Mononuclear cell (primary cell): ENCODE data around the gene EPM2AIP1. TPM values are rescaled to one million over a fixed set of nuclear protein-coding genes. Genes with fewer than 3 reads are reported as not detected.
A peak's percentile ranks its signal among the peaks of the same experiment; 100 is the strongest.

Experiments
- H3K27me3 ChIP-seq: 2 replicates; pipeline ENCODE4 v1.6.0; 2011; ENCODE audit warnings: low read length, control low read depth; ENCODE audit not compliant: insufficient read depth
- H3K4me1 ChIP-seq: 2 replicates; pipeline ENCODE4 v1.5.1; 2011; ENCODE audit warnings: mild to moderate bottlenecking, low read length, control low read depth; ENCODE audit not compliant: insufficient read depth
- H3K4me3 ChIP-seq: 2 replicates; pipeline ENCODE4 v1.5.1; 2011; ENCODE audit warnings: mild to moderate bottlenecking, low read length, moderate library complexity
- H3K9me3 ChIP-seq: 2 replicates; pipeline ENCODE4 v1.5.1; 2011; ENCODE audit warnings: low read depth, mild to moderate bottlenecking, control low read depth, low read length
- total RNA-seq: library from RNA; depleted of rRNA; stranded (reverse); fragments of >200 nt; gene quantifications from one replicate; pipeline ENCODE4 v1.2.3, GENCODE V29; 2012

Gene EPM2AIP1
- total RNA-seq, 1 donor = 42.5 TPM

DNA sequence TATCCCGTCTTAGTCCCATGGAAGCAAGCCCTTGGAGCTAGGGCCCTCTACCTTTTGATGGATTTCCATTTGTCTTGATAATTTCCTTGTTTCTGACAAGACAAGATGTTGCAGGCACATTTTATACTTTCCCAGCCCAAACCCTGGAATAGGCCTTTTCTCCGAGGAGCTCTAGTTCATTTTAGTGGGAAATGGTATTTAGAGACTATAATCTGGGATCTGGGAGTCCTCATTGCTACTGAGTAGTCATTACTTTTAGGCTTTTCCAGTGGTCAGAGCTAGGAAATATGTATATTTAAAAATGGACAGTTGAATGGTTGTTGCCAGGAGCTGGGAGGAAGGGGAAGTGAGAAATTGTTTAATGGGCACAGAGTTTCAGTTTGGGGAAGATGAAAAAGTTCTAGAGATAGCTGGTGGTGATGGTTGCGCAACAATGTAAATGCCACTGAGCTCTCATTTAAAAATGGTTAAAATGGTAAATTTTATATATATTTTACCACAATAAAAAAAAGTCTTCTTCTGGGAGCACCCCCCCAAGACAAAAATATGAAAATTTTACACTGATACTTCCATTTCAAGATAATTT is 32.0 kb upstream of the EPM2AIP1 start:
- no peak overlapping the region for H3K4me3 ChIP-seq
- no peaks in the 10 kb centered on the region for H3K9me3 ChIP-seq
- H3K27me3 ChIP-seq = no peaks in the 10 kb centered on the region
- H3K4me1 ChIP-seq = peaks cover 12% of the 10 kb centered on the region

DNA sequence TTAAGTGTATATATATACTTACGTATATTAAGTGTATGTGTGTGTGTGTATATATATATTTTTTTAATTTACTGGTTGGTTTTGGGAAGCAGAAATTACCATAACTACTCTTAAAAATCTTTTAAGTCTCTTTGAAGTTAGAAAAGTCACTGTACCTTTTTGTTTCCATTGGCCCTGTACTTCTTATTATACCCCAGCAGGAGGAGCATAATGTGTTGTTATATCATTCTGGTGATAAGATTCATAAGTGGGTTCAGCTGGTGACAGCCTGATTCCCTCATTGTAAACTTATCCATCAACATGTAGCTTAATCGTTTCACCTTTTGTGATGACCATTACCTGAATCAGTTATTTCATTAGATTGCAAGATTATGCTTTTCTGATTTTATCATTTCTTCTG is 31.2 kb upstream of the EPM2AIP1 start:
- H3K4me1 ChIP-seq = peaks cover 12% of the 10 kb centered on the region

DNA sequence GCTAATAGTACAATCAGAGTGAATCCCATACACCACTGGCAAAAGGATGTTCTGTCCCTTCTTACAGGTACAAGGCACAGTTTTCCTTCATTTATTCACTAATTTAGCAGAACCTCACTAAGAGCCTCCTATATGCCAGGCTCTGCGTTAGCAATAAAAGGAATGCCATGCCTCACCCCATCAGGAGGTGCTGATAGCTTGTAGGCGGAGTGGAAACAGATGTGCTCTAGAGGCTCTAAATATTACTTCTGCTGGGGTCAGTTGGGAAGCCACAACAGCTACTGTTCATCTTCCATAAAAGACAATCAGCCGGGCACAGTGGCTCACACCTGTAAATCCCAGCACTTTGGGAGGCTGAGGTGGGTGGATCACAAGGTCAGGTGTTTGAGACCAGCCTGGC is 24.8 kb upstream of the EPM2AIP1 start:
- no peaks in the 10 kb centered on the region for H3K9me3 ChIP-seq

More for the DNA sequence above, 31.2 kb upstream of the EPM2AIP1 start:
- Histone ChIP-seq H3K27me3 (no peaks in the 10 kb centered on the region), H3K4me3 (no peak overlapping the region), H3K9me3 (no peaks in the 10 kb centered on the region)

DNA sequence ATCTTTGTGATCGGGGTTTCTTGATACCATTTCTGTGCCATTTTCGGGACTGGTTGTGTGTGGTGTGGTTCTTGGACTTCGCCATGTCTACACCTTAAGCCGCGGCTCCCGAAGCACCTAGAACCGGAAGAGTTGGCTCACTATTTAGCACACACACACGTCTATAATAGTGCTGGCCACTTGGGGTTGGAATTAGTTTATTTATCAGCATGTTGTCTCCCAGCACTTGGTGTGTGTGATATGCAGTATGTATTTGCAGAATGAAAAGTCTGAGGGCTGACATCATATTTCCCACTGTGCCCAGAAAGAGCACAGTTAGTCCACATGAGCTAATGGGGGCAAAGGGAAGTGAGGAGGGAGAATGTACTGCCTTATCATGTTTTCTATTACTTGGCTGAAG is 24.0 kb upstream of the EPM2AIP1 start:
- Histone ChIP-seq H3K4me1 (no peaks in the 10 kb centered on the region), H3K27me3 (no peaks in the 10 kb centered on the region), H3K4me3 (no peak overlapping the region), H3K9me3 (no peaks in the 10 kb centered on the region)

More for the DNA sequence above, 24.8 kb upstream of the EPM2AIP1 start:
- Histone ChIP-seq H3K4me1 (no peaks in the 10 kb centered on the region), H3K4me3 (no peak overlapping the region), H3K27me3 (no peaks in the 10 kb centered on the region)

DNA sequence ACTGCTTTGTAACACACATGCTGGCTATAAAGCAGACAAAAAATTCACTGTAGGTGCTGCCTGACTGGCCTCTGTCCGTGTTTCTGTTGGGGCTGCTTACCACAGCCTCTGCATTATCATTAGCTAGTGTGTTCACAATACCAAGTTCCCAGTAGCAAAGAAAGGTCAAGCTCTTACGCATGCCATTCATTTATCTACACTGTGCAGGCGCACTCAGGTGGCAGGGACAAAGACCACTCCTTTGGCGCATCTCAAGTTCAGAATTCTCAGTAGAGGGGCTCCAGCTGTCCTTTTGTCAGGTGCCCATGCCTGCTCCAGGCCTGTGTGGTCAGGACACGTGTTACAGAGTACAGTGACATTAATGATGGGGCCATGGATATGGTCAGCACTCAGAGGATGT is 22.7 kb upstream of the EPM2AIP1 start:
- no peaks in the 10 kb centered on the region for H3K4me1 ChIP-seq
- no peak overlapping the region for H3K4me3 ChIP-seq
- no peaks in the 10 kb centered on the region for H3K27me3 ChIP-seq
- no peaks in the 10 kb centered on the region for H3K9me3 ChIP-seq

DNA sequence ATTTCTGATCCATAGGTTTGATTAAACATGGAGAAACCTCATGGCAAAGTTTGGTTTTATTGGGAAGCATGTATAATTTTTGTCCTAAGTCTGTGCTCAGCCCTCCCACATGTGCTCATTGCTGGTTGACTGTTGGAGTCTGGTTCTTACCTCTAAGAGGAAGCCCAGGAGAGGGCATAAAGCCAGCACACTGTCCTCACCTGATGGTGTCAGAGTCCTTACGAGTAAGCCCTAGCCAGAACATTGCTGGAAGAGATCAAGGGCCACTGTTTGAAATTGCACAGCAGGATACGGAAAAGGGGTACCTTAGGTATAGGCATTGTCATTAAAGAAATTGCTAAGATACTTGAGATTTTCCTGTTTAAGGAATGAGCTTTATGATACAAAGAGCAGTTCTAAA is 21.7 kb upstream of the EPM2AIP1 start:
- no peak overlapping the region for H3K4me3 ChIP-seq

DNA sequence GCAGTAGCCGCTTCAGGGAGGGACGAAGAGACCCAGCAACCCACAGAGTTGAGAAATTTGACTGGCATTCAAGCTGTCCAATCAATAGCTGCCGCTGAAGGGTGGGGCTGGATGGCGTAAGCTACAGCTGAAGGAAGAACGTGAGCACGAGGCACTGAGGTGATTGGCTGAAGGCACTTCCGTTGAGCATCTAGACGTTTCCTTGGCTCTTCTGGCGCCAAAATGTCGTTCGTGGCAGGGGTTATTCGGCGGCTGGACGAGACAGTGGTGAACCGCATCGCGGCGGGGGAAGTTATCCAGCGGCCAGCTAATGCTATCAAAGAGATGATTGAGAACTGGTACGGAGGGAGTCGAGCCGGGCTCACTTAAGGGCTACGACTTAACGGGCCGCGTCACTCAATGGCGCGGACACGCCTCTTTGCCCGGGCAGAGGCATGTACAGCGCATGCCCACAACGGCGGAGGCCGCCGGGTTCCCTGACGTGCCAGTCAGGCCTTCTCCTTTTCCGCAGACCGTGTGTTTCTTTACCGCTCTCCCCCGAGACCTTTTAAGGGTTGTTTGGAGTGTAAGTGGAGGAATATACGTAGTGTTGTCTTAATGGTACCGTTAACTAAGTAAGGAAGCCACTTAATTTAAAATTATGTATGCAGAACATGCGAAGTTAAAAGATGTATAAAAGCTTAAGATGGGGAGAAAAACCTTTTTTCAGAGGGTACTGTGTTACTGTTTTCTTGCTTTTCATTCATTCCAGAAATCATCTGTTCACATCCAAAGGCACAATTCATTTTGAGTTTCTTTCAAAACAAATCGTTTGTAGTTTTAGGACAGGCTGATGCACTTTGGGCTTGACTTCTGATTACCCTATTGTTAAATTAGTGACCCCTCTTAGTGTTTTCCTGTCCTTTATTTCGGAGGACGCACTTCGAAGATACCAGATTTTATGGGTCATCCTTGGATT is 674 bp upstream of the EPM2AIP1 start, which contains the start of gene MLH1:
Gene MLH1 (plus strand): TSS at position 193 of the 958 bp plus-strand sequence. CDS start 30 bp downstream, at position 223.
- Histone ChIP-seq H3K4me3 (peak within 1 kb of the TSS; percentile 64), H3K9me3 (no peaks in the 10 kb centered on the region), H3K27me3 (no peaks in the 10 kb centered on the region), H3K4me1 (peaks cover 44% of the 10 kb centered on the region)

More for the DNA sequence above, 21.7 kb upstream of the EPM2AIP1 start:
- no peaks in the 10 kb centered on the region for H3K27me3 ChIP-seq
- no peaks in the 10 kb centered on the region for H3K4me1 ChIP-seq
- H3K9me3 ChIP-seq = no peaks in the 10 kb centered on the region

DNA sequence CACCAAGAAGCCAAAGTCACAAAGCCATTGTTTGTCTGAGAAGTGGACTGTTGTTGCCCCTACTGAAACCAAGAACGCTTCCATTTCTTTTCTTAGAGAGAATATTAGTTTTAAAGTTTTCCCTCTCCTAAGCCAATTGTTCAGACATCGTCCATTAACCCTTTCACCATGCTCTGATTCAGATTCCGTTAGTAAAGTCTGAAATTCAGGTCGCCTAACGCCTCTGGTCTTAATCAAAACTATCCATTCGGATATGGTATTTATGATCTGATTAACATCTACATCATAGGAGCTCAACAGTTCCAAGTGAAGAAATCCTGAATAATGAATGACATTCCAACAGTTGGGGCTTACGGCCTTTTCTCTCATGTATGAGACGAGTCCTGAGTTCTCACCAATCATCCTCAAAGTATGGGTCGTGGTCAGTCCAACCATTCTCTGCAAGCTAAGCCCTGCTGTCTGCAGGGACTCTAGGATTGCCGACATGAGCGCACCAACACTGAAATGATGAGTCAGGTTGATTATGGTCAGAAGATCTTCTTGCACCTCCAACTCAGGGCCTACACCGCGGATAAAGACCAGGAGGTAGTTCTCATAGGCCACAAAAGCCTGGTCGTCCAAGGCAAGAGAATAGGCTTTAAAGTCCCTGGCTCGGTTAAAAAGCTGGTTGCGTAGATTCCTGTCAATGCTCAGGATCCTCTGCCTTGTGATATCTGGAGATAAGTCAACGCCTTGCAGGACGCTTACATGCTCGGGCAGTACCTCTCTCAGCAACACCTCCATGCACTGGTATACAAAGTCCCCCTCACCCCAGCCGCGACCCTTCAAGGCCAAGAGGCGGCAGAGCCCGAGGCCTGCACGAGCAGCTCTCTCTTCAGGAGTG is 767 bp downstream of the EPM2AIP1 start:
- peaks cover 50% of the 10 kb centered on the region for H3K4me1 ChIP-seq
- peak overlapping the region; percentile 64 for H3K4me3 ChIP-seq
- no peaks in the 10 kb centered on the region for H3K9me3 ChIP-seq
- H3K27me3 ChIP-seq = no peaks in the 10 kb centered on the region

DNA sequence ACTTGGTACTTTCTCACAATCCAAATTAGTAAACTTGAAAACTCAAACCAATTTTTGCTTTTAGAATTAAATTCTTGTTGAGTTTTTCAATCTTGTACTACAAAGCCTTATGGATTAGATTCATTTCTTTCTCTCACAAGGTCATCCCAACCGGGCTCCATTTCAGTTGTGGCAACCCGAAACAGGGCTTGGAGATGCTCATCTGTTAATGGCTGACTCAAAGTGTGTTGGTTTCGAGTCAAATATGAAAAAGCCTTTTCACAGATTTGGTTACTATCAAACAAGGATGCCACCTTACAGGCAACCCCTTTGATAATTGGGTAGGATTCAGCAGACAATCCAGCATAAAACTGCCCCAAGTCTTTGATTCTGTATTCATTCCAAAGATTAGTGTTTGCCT is 1.8 kb downstream of the EPM2AIP1 start:
- H3K4me1 ChIP-seq = peaks cover 50% of the 10 kb centered on the region

DNA sequence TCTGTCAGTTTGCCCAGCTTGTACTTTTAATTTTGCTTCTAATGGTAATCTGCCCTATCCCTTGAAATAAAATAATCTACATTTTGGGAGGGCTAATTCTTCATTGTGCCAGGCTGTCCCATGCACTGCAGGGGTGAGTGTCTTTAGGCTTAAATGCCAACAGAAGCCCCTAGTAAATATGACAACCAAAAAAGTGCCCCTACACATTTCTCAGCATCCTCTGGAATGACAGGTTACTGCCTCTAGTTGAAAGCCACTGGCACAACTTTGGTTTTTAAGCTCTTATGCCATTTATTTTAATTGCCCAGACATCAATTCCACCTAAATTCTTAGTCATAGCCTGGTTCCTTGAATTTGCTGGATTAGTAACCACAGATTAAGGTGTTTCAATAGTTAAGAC is 3.4 kb downstream of the EPM2AIP1 start:
- Histone ChIP-seq H3K27me3 (no peaks in the 10 kb centered on the region), H3K9me3 (no peaks in the 10 kb centered on the region), H3K4me1 (peaks cover 49% of the 10 kb centered on the region), H3K4me3 (no peak overlapping the region)

More for the DNA sequence above, 1.8 kb downstream of the EPM2AIP1 start:
- Histone ChIP-seq H3K4me3 (no peak overlapping the region), H3K9me3 (no peaks in the 10 kb centered on the region), H3K27me3 (no peaks in the 10 kb centered on the region)

DNA sequence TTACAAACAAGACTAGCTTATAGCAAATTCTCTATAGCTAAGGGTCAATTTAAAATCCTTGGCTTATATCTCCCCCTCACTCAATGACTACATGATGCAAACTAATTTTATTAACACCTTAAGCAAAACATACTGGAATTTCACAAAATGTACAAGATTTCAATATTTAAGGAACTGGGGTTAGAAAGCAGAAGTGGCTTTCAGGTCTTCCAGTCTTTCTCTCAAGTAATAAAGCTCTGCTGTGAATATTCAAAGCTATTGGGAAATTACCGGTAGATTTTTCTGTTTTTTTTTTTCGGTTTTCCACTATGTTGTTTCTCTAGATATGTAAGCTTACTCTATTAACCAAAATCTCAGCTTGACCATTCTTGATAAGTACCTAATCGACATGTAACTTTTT is 3.9 kb downstream of the EPM2AIP1 start:
- H3K27me3 ChIP-seq = no peaks in the 10 kb centered on the region
- no peak overlapping the region for H3K4me3 ChIP-seq
- no peaks in the 10 kb centered on the region for H3K9me3 ChIP-seq
- peaks cover 43% of the 10 kb centered on the region for H3K4me1 ChIP-seq

DNA sequence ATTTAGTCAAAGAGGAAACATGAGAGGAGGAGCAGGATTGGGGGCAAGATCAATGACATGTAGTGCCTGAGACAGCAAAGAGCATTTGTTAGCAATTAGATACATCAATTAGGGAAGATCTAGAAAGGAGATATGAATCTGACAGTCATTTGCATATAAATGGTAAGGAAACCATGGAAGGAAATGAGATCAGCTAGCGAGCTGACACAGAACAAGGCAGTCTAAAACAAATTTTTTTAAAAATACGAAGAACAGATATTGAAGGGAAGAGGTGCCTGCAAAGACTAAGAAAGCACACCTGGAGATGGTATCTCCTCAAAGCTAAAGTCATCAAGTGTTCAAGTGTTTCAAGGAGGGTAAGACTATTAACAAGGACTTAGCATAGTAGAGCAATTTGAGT is 4.6 kb downstream of the EPM2AIP1 start:
- Histone ChIP-seq H3K27me3 (no peaks in the 10 kb centered on the region), H3K9me3 (no peaks in the 10 kb centered on the region), H3K4me1 (peaks cover 41% of the 10 kb centered on the region), H3K4me3 (no peak overlapping the region)

DNA sequence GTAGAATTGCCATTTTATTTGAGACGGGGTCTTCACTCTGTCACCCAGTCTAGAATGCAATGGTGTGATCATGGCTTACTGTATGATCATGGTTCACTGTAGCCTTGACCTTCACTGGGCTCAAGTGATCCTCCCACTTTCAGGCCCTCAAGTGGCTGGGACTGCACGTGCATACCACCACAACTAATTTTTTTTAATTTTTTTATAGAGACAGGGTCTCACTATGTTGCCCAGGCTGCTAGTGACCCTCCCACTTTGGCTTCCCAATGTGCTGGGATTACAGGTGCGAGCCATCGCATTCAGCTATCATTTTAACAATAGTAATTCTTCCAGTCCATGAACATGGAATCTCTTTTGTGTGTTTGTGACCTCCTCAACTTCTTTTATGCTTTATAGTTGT is 11.9 kb downstream of the EPM2AIP1 start:
- Histone ChIP-seq H3K4me1 (no peaks in the 10 kb centered on the region), H3K4me3 (no peak overlapping the region), H3K27me3 (no peaks in the 10 kb centered on the region), H3K9me3 (no peaks in the 10 kb centered on the region)

DNA sequence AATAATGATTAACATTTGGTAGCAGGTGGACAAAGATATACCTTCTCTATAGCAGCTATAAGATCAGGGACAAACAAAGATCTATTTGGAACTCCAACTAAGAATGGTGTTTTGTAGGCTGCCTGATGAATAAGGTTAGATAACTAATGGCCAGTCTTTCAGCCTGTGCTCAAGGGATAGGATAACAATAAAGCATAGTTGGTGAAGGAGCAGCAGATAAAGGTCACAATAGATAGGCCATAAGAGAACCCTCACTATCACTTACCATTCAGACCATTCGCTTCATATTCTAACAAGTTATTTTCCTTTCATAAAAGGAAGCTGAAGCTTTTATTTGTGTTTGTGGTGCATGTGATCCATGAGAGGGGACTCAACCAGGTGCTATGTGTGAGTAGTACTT is 19.8 kb downstream of the EPM2AIP1 start:
- Histone ChIP-seq H3K9me3 (no peaks in the 10 kb centered on the region), H3K4me1 (peaks cover 16% of the 10 kb centered on the region), H3K4me3 (no peak overlapping the region), H3K27me3 (no peaks in the 10 kb centered on the region)

DNA sequence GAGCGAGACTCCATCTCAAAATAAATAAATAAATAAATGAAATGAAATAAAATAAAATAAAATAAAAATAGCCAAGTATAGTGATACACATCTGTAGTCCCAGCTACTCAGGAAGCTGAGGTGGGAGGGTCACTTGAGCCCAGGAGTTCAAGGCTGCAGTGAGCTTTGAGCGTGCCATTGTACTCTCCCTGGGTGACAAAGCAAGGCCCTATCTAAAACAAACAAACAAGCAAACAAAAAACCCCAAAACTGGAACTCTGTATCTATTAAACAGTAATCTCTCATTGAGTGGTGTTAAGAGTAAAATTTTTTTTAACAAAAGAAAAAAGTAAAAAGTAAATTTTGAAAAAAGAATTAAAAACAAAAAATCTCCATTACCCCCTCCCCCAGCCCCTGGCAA is 20.8 kb downstream of the EPM2AIP1 start:
- no peaks in the 10 kb centered on the region for H3K9me3 ChIP-seq
- no peak overlapping the region for H3K4me3 ChIP-seq
- no peaks in the 10 kb centered on the region for H3K27me3 ChIP-seq
- peaks cover 16% of the 10 kb centered on the region for H3K4me1 ChIP-seq
